Tibial nerve (tissue), 4 donors: Measurements from ENCODE around the gene BPIFB2. TPM values are rescaled to one million over a fixed set of nuclear protein-coding genes. Genes with fewer than 3 reads are reported as not detected.

Experiments used
- DNase-seq, 2 donors: peaks; one replicate each; pipeline ENCODE4 v3.0.0-alpha.2; 2019; ENCODE audit warnings: low spot score in 2 of 2
- H3K27ac ChIP-seq, 4 donors: fragments of 200-600 bp; sonication (generic) in 3 of 4; one replicate each; pipeline ENCODE4 v1.5.1; 2017 to 2019; ENCODE audit warnings: mild to moderate bottlenecking in 1 of 4
- H3K27me3 ChIP-seq, 2 donors: fragments of 200-600 bp; sonication (generic) in 1 of 2; one replicate each; pipeline versions ENCODE4 v1.5.1 to v1.6.0; 2017 to 2019
- H3K36me3 ChIP-seq, 3 donors: fragments of 200-600 bp; sonication (generic); one replicate each; pipeline ENCODE4 v1.5.1; 2018 to 2019
- H3K4me1 ChIP-seq, 4 donors: fragments of 200-600 bp; sonication (generic) in 3 of 4; one replicate each; pipeline ENCODE4 v1.5.1; 2017 to 2019
- H3K4me3 ChIP-seq, 4 donors: fragments of 200-600 bp; sonication (generic) in 3 of 4; one replicate each; pipeline ENCODE4 v1.5.1; 2017 to 2019; ENCODE audit warnings: mild to moderate bottlenecking in 1 of 4, moderate library complexity in 1 of 4
- H3K9me3 ChIP-seq, 4 donors: fragments of 200-600 bp; sonication (generic) in 3 of 4; one replicate each; pipeline ENCODE4 v1.5.1; 2017 to 2019
- CTCF ChIP-seq, 5 experiments: fragments of 200-600 bp in 3 of 5; fragments of 450-650 bp in 2 of 5; sonication (generic) in 3 of 5; IDR thresholded peaks; one replicate each; pipeline ENCODE4 v1.5.1; 2016 to 2019; ENCODE audit warnings: antibody characterized with exemption in 5 of 5, mild to moderate bottlenecking in 3 of 5, moderate library complexity in 2 of 5
- EP300 ChIP-seq, 2 donors: sonication (generic); formaldehyde crosslinking; IDR thresholded peaks; one replicate each; pipeline ENCODE4 v1.6.1; 2017; ENCODE audit warnings: antibody characterized with exemption in 2 of 2, mild to moderate bottlenecking in 1 of 2
- POLR2A ChIP-seq, 2 donors: fragments of 450-650 bp; IDR thresholded peaks; one replicate each; pipeline ENCODE4 v1.6.1; 2017; ENCODE audit warnings: antibody characterized with exemption in 2 of 2, mild to moderate bottlenecking in 2 of 2, moderate library complexity in 2 of 2
- WGBS, 2 donors: methylation state at CpG; one replicate each; pipeline ENCODE4 v1.1.5; 2018; 5-methylcytosine and 5-hydroxymethylcytosine counted together
- total RNA-seq, 4 donors: library from RNA; depleted of rRNA; stranded (reverse); fragments of >200 nt; gene quantifications; one replicate each; pipeline ENCODE4 v1.1.0, GENCODE V29; 2016

Gene BPIFB2
- total RNA-seq, 4 donors from 2014 or later, result not detected

- 91 to 92% methylated on average over 5 of the region's 5 CpGs for WGBS, 2 donors
- no peak for DNase-seq
- no peak overlapping the region for H3K27ac ChIP-seq
- no peaks in the 10 kb centered on the region for H3K27me3 ChIP-seq
- H3K9me3 ChIP-seq, result no peaks in the 10 kb centered on the region
- H3K36me3 ChIP-seq, result no peaks in the 10 kb centered on the region
- H3K4me1 ChIP-seq, result no peaks in the 10 kb centered on the region
- no peak overlapping the region for H3K4me3 ChIP-seq
- TF ChIP-seq EP300 (IDR thresholded peaks at IDR 0.05) (no peak), POLR2A (IDR thresholded peaks at IDR 0.05) (no peak), CTCF (IDR thresholded peaks at IDR 0.05) (no peak)
Measured at GRCh38 chr20:33071198-33071597, 63.7 kb downstream of the BPIFB2 start.

- Histone ChIP-seq H3K4me3 (no peak overlapping the region), H3K9me3 (no peaks in the 10 kb centered on the region), H3K36me3 (no peaks in the 10 kb centered on the region), H3K27me3 (no peaks in the 10 kb centered on the region), H3K27ac (no peak overlapping the region), H3K4me1 (no peaks in the 10 kb centered on the region)
- no peak for DNase-seq
- 82 to 86% methylated on average over 4 of the region's 4 CpGs for WGBS, 2 donors
- TF ChIP-seq CTCF (IDR thresholded peaks at IDR 0.05), result no peak
- TF ChIP-seq POLR2A (IDR thresholded peaks at IDR 0.05), result no peak
- no peak for TF ChIP-seq EP300 (IDR thresholded peaks at IDR 0.05)
Measured at GRCh38 chr20:33072362-33072761, 64.9 kb downstream of the BPIFB2 start.

GRCh38 chr20:33072813-33073212, 65.3 kb downstream of the BPIFB2 start:
- no peaks in the 10 kb centered on the region for H3K4me1 ChIP-seq
- TF ChIP-seq POLR2A (IDR thresholded peaks at IDR 0.05) (no peak), EP300 (IDR thresholded peaks at IDR 0.05) (no peak), CTCF (IDR thresholded peaks at IDR 0.05) (no peak)
- H3K27me3 ChIP-seq, result no peaks in the 10 kb centered on the region
- no peak for DNase-seq
- no peaks in the 10 kb centered on the region for H3K9me3 ChIP-seq
- WGBS, 2 donors, result 83 to 86% methylated on average over 2 of the region's 2 CpGs
- no peak overlapping the region for H3K4me3 ChIP-seq
- H3K36me3 ChIP-seq, result no peaks in the 10 kb centered on the region
- no peak overlapping the region for H3K27ac ChIP-seq

Other genes starting within 250 kb of the BPIFB2 start
- gene DNMT3B, start 245.3 kb upstream of the BPIFB2 start, total RNA-seq, result 1 to 10 TPM; 1.0 to 1.5 (median 1.3) TPM
- gene MAPRE1, start 187.8 kb upstream of the BPIFB2 start, total RNA-seq, result 10 to 100 TPM; 59.0 to 85.8 (median 79.9) TPM
- gene EFCAB8, start 148.8 kb upstream of the BPIFB2 start, total RNA-seq, result under 1 TPM in 2 of 4 donors, not detected in 2; 0.30 to 0.87 TPM
- gene SUN5, start 3.3 kb upstream of the BPIFB2 start, total RNA-seq, result not detected
- not detected for gene BPIFB6, start 23.9 kb downstream of the BPIFB2 start, total RNA-seq
- not detected for gene BPIFB3, start 46.2 kb downstream of the BPIFB2 start, total RNA-seq
- gene BPIFB4, start 71.9 kb downstream of the BPIFB2 start, total RNA-seq, result not detected
- 1 to 10 TPM in 1 of 4 donors, not detected in 3; 2.2 TPM for gene BPIFA2, start 160.5 kb downstream of the BPIFB2 start, total RNA-seq
- not detected for gene BPIFA3, start 209.6 kb downstream of the BPIFB2 start, total RNA-seq
- gene BPIFA1, start 228.3 kb downstream of the BPIFB2 start, total RNA-seq, result not detected